Gastroesophageal sphincter (tissue), 4 donors: ENCODE measurements around the gene SMARCAD1. TPM values are rescaled to one million over a fixed set of nuclear protein-coding genes. Genes with fewer than 3 reads are reported as not detected.

Experiments used
- ATAC-seq: fragments of 150-250 bp; one replicate; pipeline ENCODE4 v1.9.1; 2016; ENCODE audit warnings: mild to moderate bottlenecking, moderate library complexity
- H3K27ac ChIP-seq, 4 donors: fragments of 200-600 bp; sonication (generic) in 3 of 4; 1 replicate in 3 of 4; 2 replicates in 1 of 4; pipeline ENCODE4 v1.5.1; 2016 to 2019
- H3K27me3 ChIP-seq: fragments of 200-600 bp; sonication (generic); one replicate; pipeline ENCODE4 v1.5.1; 2019
- H3K36me3 ChIP-seq, 2 donors: fragments of 200-600 bp; sonication (generic); one replicate each; pipeline ENCODE4 v1.5.1; 2019; ENCODE audit warnings: control low read depth in 1 of 2
- H3K4me1 ChIP-seq, 3 donors: fragments of 200-600 bp; sonication (generic); 1 replicate in 2 of 3; 2 replicates in 1 of 3; pipeline ENCODE4 v1.5.1; 2016 to 2019; ENCODE audit warnings: control low read depth in 2 of 3
- H3K4me3 ChIP-seq, 2 donors: fragments of 200-600 bp; sonication (generic); one replicate each; pipeline ENCODE4 v1.5.1; 2019; ENCODE audit warnings: mild to moderate bottlenecking in 1 of 2, moderate library complexity in 1 of 2
- H3K9me3 ChIP-seq, 3 donors: fragments of 200-600 bp; sonication (generic); one replicate each; pipeline ENCODE4 v1.5.1; 2017 to 2019; ENCODE audit warnings: control low read depth in 2 of 3
- EP300 ChIP-seq: sonication (generic); formaldehyde crosslinking; IDR thresholded peaks from one replicate; pipeline ENCODE4 v1.6.1; 2017; ENCODE audit warnings: antibody characterized with exemption, mild to moderate bottlenecking
- POLR2A ChIP-seq, 2 donors: fragments of 450-650 bp; IDR thresholded peaks; one replicate each; pipeline ENCODE4 v1.6.1; 2017; ENCODE audit warnings: antibody characterized with exemption in 2 of 2, mild to moderate bottlenecking in 2 of 2, moderate library complexity in 1 of 2
- POLR2AphosphoS5 ChIP-seq: sonication (generic); formaldehyde crosslinking; IDR thresholded peaks from one replicate; pipeline ENCODE4 v1.6.1; 2017; ENCODE audit warnings: antibody characterized with exemption
- WGBS, 2 donors: methylation state at CpG; one replicate each; pipeline ENCODE4 v1.1.5; 2018; ENCODE audit warnings: low coverage in 1 of 2; 5-methylcytosine and 5-hydroxymethylcytosine counted together
- total RNA-seq, 4 donors: library from RNA; depleted of rRNA; stranded (reverse); fragments of >200 nt; gene quantifications; one replicate each; pipeline ENCODE4 v1.1.0, GENCODE V29; 2016
- TF ChIP-seq, protein P1 (sequence below), 4 experiments: fragments of 200-600 bp in 2 of 4; fragments of 450-650 bp in 2 of 4; sonication (generic) in 1 of 4; IDR thresholded peaks; one replicate each; pipeline ENCODE4 v1.5.1; 2017 to 2019; ENCODE audit warnings: antibody characterized with exemption in 4 of 4, mild to moderate bottlenecking in 2 of 4, moderate library complexity in 2 of 4

SMARCAD1 gene
- total RNA-seq, 4 donors from 2014 or later = 12.8 to 25.8 (median 18.6) TPM

- no peak overlapping the region for H3K27ac ChIP-seq
- TF ChIP-seq, protein P1, sequence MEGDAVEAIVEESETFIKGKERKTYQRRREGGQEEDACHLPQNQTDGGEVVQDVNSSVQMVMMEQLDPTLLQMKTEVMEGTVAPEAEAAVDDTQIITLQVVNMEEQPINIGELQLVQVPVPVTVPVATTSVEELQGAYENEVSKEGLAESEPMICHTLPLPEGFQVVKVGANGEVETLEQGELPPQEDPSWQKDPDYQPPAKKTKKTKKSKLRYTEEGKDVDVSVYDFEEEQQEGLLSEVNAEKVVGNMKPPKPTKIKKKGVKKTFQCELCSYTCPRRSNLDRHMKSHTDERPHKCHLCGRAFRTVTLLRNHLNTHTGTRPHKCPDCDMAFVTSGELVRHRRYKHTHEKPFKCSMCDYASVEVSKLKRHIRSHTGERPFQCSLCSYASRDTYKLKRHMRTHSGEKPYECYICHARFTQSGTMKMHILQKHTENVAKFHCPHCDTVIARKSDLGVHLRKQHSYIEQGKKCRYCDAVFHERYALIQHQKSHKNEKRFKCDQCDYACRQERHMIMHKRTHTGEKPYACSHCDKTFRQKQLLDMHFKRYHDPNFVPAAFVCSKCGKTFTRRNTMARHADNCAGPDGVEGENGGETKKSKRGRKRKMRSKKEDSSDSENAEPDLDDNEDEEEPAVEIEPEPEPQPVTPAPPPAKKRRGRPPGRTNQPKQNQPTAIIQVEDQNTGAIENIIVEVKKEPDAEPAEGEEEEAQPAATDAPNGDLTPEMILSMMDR (IDR thresholded peaks at IDR 0.05) = no peak
- TF ChIP-seq POLR2AphosphoS5 = no peak
- TF ChIP-seq POLR2A (IDR thresholded peaks at IDR 0.05) = no peak
- TF ChIP-seq EP300 = no peak
- 91 to 98% methylated on average over 5 of the region's 5 CpGs for WGBS, 2 donors
- H3K36me3 ChIP-seq = peaks cover 0 to 64% of the 10 kb centered on the region in 2 donors
- no peak for ATAC-seq
- no peaks in the 10 kb centered on the region for H3K9me3 ChIP-seq
- no peak overlapping the region for H3K4me3 ChIP-seq
- H3K4me1 ChIP-seq = peaks cover 0 to 7% (median 0%) of the 10 kb centered on the region in 3 donors
- no peaks in the 10 kb centered on the region for H3K27me3 ChIP-seq
These were observed 7.1 kb downstream of the SMARCAD1 start for GRCh38 chr4:94214703-94215319.

DNA sequence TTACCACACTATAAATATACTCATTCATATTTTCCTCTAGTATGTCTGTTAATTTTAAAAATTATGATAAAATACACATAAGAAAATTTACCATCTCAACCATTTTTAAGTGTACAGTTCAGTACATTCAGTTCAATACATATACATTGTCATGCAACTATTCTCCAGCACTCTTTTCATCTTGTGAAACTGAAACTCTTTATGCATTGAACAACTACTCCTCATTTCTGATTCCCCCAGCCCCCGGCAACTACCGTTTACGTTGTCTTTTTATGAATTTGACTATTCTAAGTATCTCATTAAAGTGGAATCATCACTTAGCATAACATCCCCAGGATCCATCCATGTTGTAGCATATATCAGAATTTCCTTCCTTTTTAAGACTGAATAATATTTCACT, 8.7 kb downstream of the SMARCAD1 start:
- Histone ChIP-seq H3K4me1 (no peaks in the 10 kb centered on the region), H3K9me3 (no peaks in the 10 kb centered on the region), H3K27ac (no peak overlapping the region), H3K27me3 (no peaks in the 10 kb centered on the region), H3K4me3 (no peak overlapping the region), H3K36me3 (peaks cover 0 to 64% of the 10 kb centered on the region in 2 donors)
- no peak for ATAC-seq
- TF ChIP-seq, protein P1 (IDR thresholded peaks at IDR 0.05) = no peak
- TF ChIP-seq EP300 = no peak
- no peak for TF ChIP-seq POLR2A (IDR thresholded peaks at IDR 0.05)
- no peak for TF ChIP-seq POLR2AphosphoS5
- WGBS, 2 donors = 85 to 89% methylated on average over 3 of the region's 3 CpGs

- TF ChIP-seq POLR2A (IDR thresholded peaks at IDR 0.05) (no peak), POLR2AphosphoS5 (no peak)
- TF ChIP-seq, protein P1 (IDR thresholded peaks at IDR 0.05) = no peak
- 83 to 100% methylated on average over 2 to 3 of the region's 3 CpGs for WGBS, 2 donors
- Histone ChIP-seq H3K27ac (no peak overlapping the region), H3K36me3 (peaks cover 0 to 40% of the 10 kb centered on the region in 2 donors), H3K4me1 (no peaks in the 10 kb centered on the region), H3K4me3 (no peak overlapping the region), H3K9me3 (no peaks in the 10 kb centered on the region), H3K27me3 (no peaks in the 10 kb centered on the region)
- ATAC-seq = no peak
These were observed 11.7 kb downstream of the SMARCAD1 start for GRCh38 chr4:94219402-94219801.

DNA sequence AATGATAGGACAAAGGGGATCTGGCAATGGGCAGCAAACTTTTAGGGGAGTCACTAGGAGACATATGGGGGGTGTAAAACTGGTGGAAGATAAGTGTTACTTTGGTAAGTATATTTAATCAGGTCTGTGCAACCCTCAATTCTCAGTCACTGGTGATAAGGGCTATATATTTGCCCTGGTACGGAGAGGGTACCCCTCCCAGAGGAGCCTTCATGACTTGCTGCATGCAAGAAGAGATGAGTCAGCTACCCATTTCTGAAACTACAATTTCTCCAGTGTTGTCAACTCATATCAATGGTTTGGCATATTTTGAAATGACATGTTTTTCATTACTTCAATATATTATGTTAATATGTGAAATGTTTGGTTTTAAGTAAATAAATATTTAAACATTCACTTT, 14.3 kb downstream of the SMARCAD1 start:
- Histone ChIP-seq H3K9me3 (no peaks in the 10 kb centered on the region), H3K4me3 (no peak overlapping the region), H3K4me1 (no peaks in the 10 kb centered on the region), H3K27ac (no peak overlapping the region), H3K36me3 (peaks cover 0 to 34% of the 10 kb centered on the region in 2 donors), H3K27me3 (no peaks in the 10 kb centered on the region)
- no peak for TF ChIP-seq POLR2A (IDR thresholded peaks at IDR 0.05)
- TF ChIP-seq, protein P1 (IDR thresholded peaks at IDR 0.05) = no peak
- 89 to 100% methylated on average over 1 of the region's 1 CpG for WGBS, 2 donors
- ATAC-seq = no peak

- H3K9me3 ChIP-seq = no peaks in the 10 kb centered on the region
- TF ChIP-seq POLR2A (IDR thresholded peaks at IDR 0.05) = no peak
- no peak for TF ChIP-seq EP300
- TF ChIP-seq, protein P1 (IDR thresholded peaks at IDR 0.05) = no peak
- H3K27ac ChIP-seq = no peak overlapping the region
- no peak for ATAC-seq
- no peak overlapping the region for H3K4me3 ChIP-seq
- H3K36me3 ChIP-seq = peaks cover 0 to 26% of the 10 kb centered on the region in 2 donors
- peaks cover 0 to 10% (median 0%) of the 10 kb centered on the region in 3 donors for H3K4me1 ChIP-seq
- no peaks in the 10 kb centered on the region for H3K27me3 ChIP-seq
These were observed 17.8 kb downstream of the SMARCAD1 start for GRCh38 chr4:94225449-94225848.
